Heart left ventricle (tissue), 13 donors: ENCODE measurements around the gene IQGAP2.

Experiments
- POLR2A ChIP-seq, 2 donors: fragments of 450-650 bp; IDR thresholded peaks; one replicate each; pipeline ENCODE4 v1.6.1; 2017; ENCODE audit warnings: antibody characterized with exemption in 2 of 2, mild to moderate bottlenecking in 2 of 2, moderate library complexity in 2 of 2
- TF ChIP-seq, protein P1 (sequence below), 12 donors: fragments of 200-600 bp; sonication (generic) in 4 of 12; IDR thresholded peaks; one replicate each; pipeline versions ENCODE4 v1.5.0 to v1.8.0; 2018 to 2022; ENCODE audit warnings: antibody characterized with exemption in 12 of 12, mild to moderate bottlenecking in 5 of 12
- donor health status: ischemic (EF 13 %, LVEDD 7.1; RV severe dilation, severe dysfunction).
- donor health status: DM: no; HTN: yes; CAD: no.
- donor health status: DM: no; HTN: no; CAD: no.
- donor health status: ischemic (EF 25% LVEDD 6.9; RV normal size, moderate dysfunction).
- donor health status: ischemic (EF 25% LVEDD 5.7; RV mildly dilated, moderate dysfunction).
- donor health status: ischemic (EF 35%, LVEDD 5.7; RV mildly dilated, moderate dysfunction).
- donor health status: nonischemic (EF 11% LVEDD 7.7; RV severe dilation, severe dysfunction).
- donor health status: DM: yes; HTN: yes; CAD: no.
- donor health status: PGD.
- donor health status: ischemic (EF 29% LVEDD 5.4; RV normal size, mild dysfunction).
- donor health status: nonischemic (EF 23%, LVEDD 6.1; RV moderate dilation, normal function).

DNA sequence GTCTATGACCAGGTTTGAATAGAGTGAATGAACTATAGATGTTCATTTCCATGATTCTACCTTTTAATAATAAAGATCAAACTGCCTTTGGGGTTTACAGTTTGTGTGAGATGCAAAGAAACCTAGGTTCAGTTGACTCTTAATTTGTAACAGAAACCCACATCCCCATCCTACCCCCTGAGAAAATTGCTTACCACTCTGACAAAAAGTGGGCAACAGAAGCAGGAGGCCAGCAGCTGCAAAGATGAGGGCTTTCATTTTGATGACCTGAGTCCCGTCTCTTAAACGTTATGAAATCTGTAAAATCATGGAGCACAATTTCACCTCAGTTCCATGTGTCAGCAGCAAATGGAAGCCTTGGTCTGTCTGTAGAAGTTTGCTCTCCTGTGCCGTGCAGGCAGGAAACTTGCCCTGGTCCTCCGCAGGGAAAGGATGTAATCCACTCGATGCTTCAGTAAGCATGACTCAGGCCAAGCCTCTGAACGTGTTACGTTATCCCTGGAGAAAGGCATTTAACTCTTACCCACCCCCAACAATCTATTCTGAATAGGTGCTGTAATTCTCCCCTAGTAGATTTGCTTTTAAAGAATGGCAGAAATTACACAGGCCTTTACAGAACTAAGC is 220.0 kb downstream of the IQGAP2 start, which contains the start of gene F2RL2:
- TF ChIP-seq, protein P1, sequence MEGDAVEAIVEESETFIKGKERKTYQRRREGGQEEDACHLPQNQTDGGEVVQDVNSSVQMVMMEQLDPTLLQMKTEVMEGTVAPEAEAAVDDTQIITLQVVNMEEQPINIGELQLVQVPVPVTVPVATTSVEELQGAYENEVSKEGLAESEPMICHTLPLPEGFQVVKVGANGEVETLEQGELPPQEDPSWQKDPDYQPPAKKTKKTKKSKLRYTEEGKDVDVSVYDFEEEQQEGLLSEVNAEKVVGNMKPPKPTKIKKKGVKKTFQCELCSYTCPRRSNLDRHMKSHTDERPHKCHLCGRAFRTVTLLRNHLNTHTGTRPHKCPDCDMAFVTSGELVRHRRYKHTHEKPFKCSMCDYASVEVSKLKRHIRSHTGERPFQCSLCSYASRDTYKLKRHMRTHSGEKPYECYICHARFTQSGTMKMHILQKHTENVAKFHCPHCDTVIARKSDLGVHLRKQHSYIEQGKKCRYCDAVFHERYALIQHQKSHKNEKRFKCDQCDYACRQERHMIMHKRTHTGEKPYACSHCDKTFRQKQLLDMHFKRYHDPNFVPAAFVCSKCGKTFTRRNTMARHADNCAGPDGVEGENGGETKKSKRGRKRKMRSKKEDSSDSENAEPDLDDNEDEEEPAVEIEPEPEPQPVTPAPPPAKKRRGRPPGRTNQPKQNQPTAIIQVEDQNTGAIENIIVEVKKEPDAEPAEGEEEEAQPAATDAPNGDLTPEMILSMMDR (IDR thresholded peaks at IDR 0.05) = no peak
- no peak for TF ChIP-seq POLR2A (IDR thresholded peaks at IDR 0.05)
